PFSK-1 (cell line): ENCODE results near the gene KRTAP4-4. TPM values are rescaled to one million over a fixed set of nuclear protein-coding genes. Genes with fewer than 3 reads are reported as not detected.
"Not testable (repeated sequence)": the region's sequence is repeated elsewhere in the genome, so short reads cannot be mapped to it uniquely, and the experiment has no call there.

Source experiments
- FOXP2 ChIP-seq: optimal IDR thresholded peaks from 2 replicates; pipeline ENCODE3; 2011; ENCODE audit warnings: borderline replicate concordance, control low read depth, inconsistent platforms; ENCODE audit not compliant: insufficient read depth; ENCODE audit errors: extremely low read length, extremely low read depth
- POLR2AphosphoS5 ChIP-seq: IDR thresholded peaks from 2 replicates; pipeline ENCODE4 v1.6.1; 2012; ENCODE audit warnings: low read depth, mild to moderate bottlenecking, control low read depth, low read length, moderate library complexity
- REST ChIP-seq, 2 experiments: IDR thresholded peaks; 2 replicates each; pipeline versions ENCODE4 v1.6.1 to v1.8.0; 2011 to 2012; ENCODE audit warnings: low read depth in 2 of 2, low read length in 2 of 2, control low read depth in 1 of 2, inconsistent platforms in 1 of 2, mild to moderate bottlenecking in 1 of 2, moderate library complexity in 1 of 2; ENCODE audit not compliant: insufficient read depth in 1 of 2
- SIN3A ChIP-seq: IDR thresholded peaks from 2 replicates; pipeline ENCODE4 v1.6.1; 2012; ENCODE audit warnings: mild to moderate bottlenecking, low read length, moderate library complexity, borderline replicate concordance; ENCODE audit not compliant: insufficient read depth
- TAF1 ChIP-seq: IDR thresholded peaks from 2 replicates; pipeline ENCODE4 v1.6.1; 2012; ENCODE audit warnings: low read length, control low read depth, borderline replicate concordance; ENCODE audit not compliant: insufficient read depth
- polyA plus RNA-seq: library from polyadenylated mRNA; unstranded; fragments of >200 nt; gene quantifications from one replicate; pipeline ENCODE4 v1.2.1, GENCODE V29; 2012; ENCODE audit warnings: low read depth, missing spikeins; ENCODE audit not compliant: insufficient read length

Gene KRTAP4-4
- polyA plus RNA-seq, result not detected

GRCh38 chr17:41160648-41161047 is at the start of gene KRTAP4-4:
KRTAP4-4 (minus strand) TSS chr17:41160748; CDS start chr17:41160691, 57 bp downstream.
- TF ChIP-seq SIN3A, result no peak
- no peak for TF ChIP-seq POLR2AphosphoS5
- no peak for TF ChIP-seq FOXP2

- TF ChIP-seq POLR2AphosphoS5 (no peak), SIN3A (no peak), REST (IDR thresholded peaks at IDR 0.05; ENCODE audit: insufficient read depth in 1 of 2, low read depth in 2 of 2, low read length in 2 of 2) (no peak), TAF1 (no peak), FOXP2 (no peak)
Observed at GRCh38 chr17:41199421-41200078, 39.0 kb upstream of the KRTAP4-4 start.

- TF ChIP-seq TAF1 (no peak), REST (IDR thresholded peaks at IDR 0.05; ENCODE audit: insufficient read depth in 1 of 2, low read depth in 2 of 2, low read length in 2 of 2) (no peak), POLR2AphosphoS5 (no peak), SIN3A (no peak), FOXP2 (no peak)
Observed at GRCh38 chr17:41196068-41196467, 35.5 kb upstream of the KRTAP4-4 start.

- TF ChIP-seq POLR2AphosphoS5 (no peak), SIN3A (no peak), FOXP2 (no peak), REST (IDR thresholded peaks at IDR 0.05; ENCODE audit: insufficient read depth in 1 of 2, low read depth in 2 of 2, low read length in 2 of 2) (no peak), TAF1 (no peak)
Observed at GRCh38 chr17:41190328-41190727, 29.8 kb upstream of the KRTAP4-4 start.

- TF ChIP-seq REST (IDR thresholded peaks at IDR 0.05; ENCODE audit: insufficient read depth in 1 of 2, low read depth in 2 of 2, low read length in 2 of 2); FOXP2; SIN3A: not testable (repeated sequence)
Observed at GRCh38 chr17:41189837-41190318, 29.3 kb upstream of the KRTAP4-4 start, which contains the start of gene KRTAP9-1. KRTAP9-1 (plus strand) TSS chr17:41189887; CDS start chr17:41189887, 0 bp downstream.
